K562 (cell line): ENCODE data around the gene MED15. TPM values are rescaled to one million over a fixed set of nuclear protein-coding genes. Genes with fewer than 3 reads are reported as not detected.

ENCODE experiments used
- ATAC-seq: fragments of 200-7000 bp; cut with Tn5 transposase; 3 replicates; pipeline ENCODE4 v1.9.1; 2020; ENCODE audit warnings: moderate library complexity
- BruUV-seq: library from RNA; stranded (reverse); fragments of 400-500 nt; replicated peaks from 2 replicates; lab custom pipeline; 2021; lab: Mats Ljungman, UMichigan
- CTCF ChIA-PET: fragments of 300-600 bp; formaldehyde crosslinking; extraction: SDS; loops from one replicate; lab custom pipeline; 2021; ENCODE audit warnings: low intra/inter-chr PET ratio; lab: Yijun Ruan, JAX
- POLR2A ChIA-PET: fragments of 300-600, 350-650 bp; sonication (Branson Sonifier 250); formaldehyde crosslinking; extraction: SDS; loops from one replicate; lab custom pipeline; 2021; ENCODE audit warnings: antibody characterized with exemption, inconsistent platforms; lab: Yijun Ruan, JAX
- DNase-seq, 4 experiments: peaks; one replicate each; pipeline versions ENCODE4 v3.0.0 to v3.0.0-alpha.2; 2011 to 2018; ENCODE audit warnings: low spot score in 3 of 4, mixed read lengths in 3 of 4; ENCODE audit errors: extremely low read depth in 1 of 4
- FAIRE-seq: peaks from 2 replicates; lab custom pipeline; 2011; peaks lifted over from hg19 to GRCh38; lab: Jason Lieb, UNC
- H2AFZ ChIP-seq: 2 replicates; pipeline ENCODE4 v1.6.0; 2011; ENCODE audit warnings: low read depth, low read length, control low read depth, inconsistent platforms
- H3K27ac ChIP-seq: fragments of 200-600 bp; 3 replicates; pipeline ENCODE4 v1.8.0; 2011; ENCODE audit warnings: low read depth, mild to moderate bottlenecking, control low read depth, inconsistent platforms, low read length, moderate library complexity, mixed read lengths; ENCODE audit errors: extremely low read depth
- H3K27me3 ChIP-seq, 2 experiments: fragments of 300-600 bp in 1 of 2; 2 replicates in 1 of 2; 3 replicates in 1 of 2; pipeline versions ENCODE4 v1.6.0 to v1.8.0; 2011; ENCODE audit warnings: inconsistent platforms in 2 of 2, low read length in 2 of 2, mild to moderate bottlenecking in 1 of 2, mixed read lengths in 1 of 2, moderate library complexity in 1 of 2; ENCODE audit not compliant: control insufficient read depth in 2 of 2, insufficient read depth in 2 of 2
- H3K36me3 ChIP-seq: fragments of 300-600 bp; 3 replicates; pipeline ENCODE4 v1.8.0; 2011; ENCODE audit warnings: mild to moderate bottlenecking, low read length, inconsistent platforms; ENCODE audit not compliant: control insufficient read depth, insufficient read depth
- H3K4me1 ChIP-seq, 2 experiments: fragments of 200-600 bp in 1 of 2; replicated peaks in 1 of 2; 2 replicates in 1 of 2; 3 replicates in 1 of 2; pipeline versions ENCODE4 v1.5.1 to v1.8.0; 2011; ENCODE audit warnings: inconsistent platforms in 2 of 2, low read length in 2 of 2, mild to moderate bottlenecking in 1 of 2, mixed read lengths in 1 of 2, moderate library complexity in 1 of 2; ENCODE audit not compliant: control insufficient read depth in 2 of 2, insufficient read depth in 2 of 2
- H3K4me2 ChIP-seq: 2 replicates; pipeline ENCODE4 v1.6.1; 2011; ENCODE audit warnings: low read length, control low read depth, inconsistent platforms, mixed read lengths; ENCODE audit not compliant: insufficient read depth
- H3K4me3 ChIP-seq: fragments of 200-600 bp; sonication (generic), shearing (Covaris generic); 2 replicates; pipeline ENCODE4 v1.5.1; 2016; ENCODE audit warnings: control low read depth, inconsistent platforms
- H3K79me2 ChIP-seq: fragments of 200-600 bp; 3 replicates; pipeline ENCODE4 v1.8.0; 2011; ENCODE audit warnings: low read length, inconsistent platforms; ENCODE audit not compliant: control insufficient read depth, insufficient read depth
- H3K9ac ChIP-seq, 2 experiments: 2 replicates each; pipeline versions ENCODE4 v1.6.0 to v1.6.1; 2011; ENCODE audit warnings: low read depth in 2 of 2, low read length in 2 of 2, control low read depth in 1 of 2, inconsistent platforms in 1 of 2, mild to moderate bottlenecking in 1 of 2, mixed read lengths in 1 of 2; ENCODE audit not compliant: insufficient read depth in 1 of 2
- H3K9me1 ChIP-seq: one replicate; pipeline ENCODE4 v1.6.0; 2011; ENCODE audit warnings: inconsistent platforms, mild to moderate bottlenecking, low read length, moderate library complexity; ENCODE audit not compliant: control insufficient read depth, insufficient read depth
- H3K9me3 ChIP-seq: replicated peaks from 2 replicates; pipeline ENCODE4 v1.5.1; 2011; ENCODE audit warnings: low read depth, low read length, inconsistent platforms; ENCODE audit not compliant: control insufficient read depth, insufficient read depth
- H4K20me1 ChIP-seq: replicated peaks from 2 replicates; pipeline ENCODE4 v1.6.1; 2011; ENCODE audit warnings: low read length, inconsistent platforms, mixed read lengths; ENCODE audit not compliant: control insufficient read depth, insufficient read depth
- BCL6 ChIP-seq: fragments of 250-450 bp; sonication (Bioruptor Pico); IDR thresholded peaks from 2 replicates; pipeline ENCODE4 v1.4.0; 2020
- CAMTA2 ChIP-seq: fragments of 250-450 bp; sonication (Bioruptor Pico); conservative IDR thresholded peaks from 2 replicates; pipeline ENCODE4 v1.5.1; 2022
- CREB3L1 ChIP-seq: fragments of 450-650 bp; IDR thresholded peaks from 2 replicates; pipeline ENCODE4 v1.6.1; 2014; ENCODE audit warnings: low read depth, mild to moderate bottlenecking, moderate library complexity, borderline replicate concordance
- ELF2 ChIP-seq: fragments of 250-450 bp; sonication (Bioruptor Pico); IDR thresholded peaks from 2 replicates; pipeline ENCODE4 v1.5.0; 2021; ENCODE audit warnings: mild to moderate bottlenecking
- EWSR1 ChIP-seq: fragments of 450-650 bp; IDR thresholded peaks from 2 replicates; pipeline ENCODE4 v1.6.1; 2018; ENCODE audit warnings: borderline replicate concordance, mild to moderate bottlenecking, low read depth, moderate library complexity; ENCODE audit not compliant: partially characterized antibody
- FOXA3 ChIP-seq, 2 experiments: fragments of 450-650 bp in 1 of 2; sonication (generic) in 1 of 2; formaldehyde crosslinking; IDR thresholded peaks in 1 of 2; conservative IDR thresholded peaks in 1 of 2; 2 replicates each; pipeline versions ENCODE4 v1.4.0 to v1.8.0; 2020 to 2022; ENCODE audit warnings: mild to moderate bottlenecking in 2 of 2, missing genetic modification reagents in 1 of 2
- HDAC3 ChIP-seq: fragments of 450-650 bp; IDR thresholded peaks from 2 replicates; pipeline ENCODE4 v1.6.1; 2018; ENCODE audit warnings: borderline replicate concordance, mild to moderate bottlenecking, moderate library complexity; ENCODE audit not compliant: partially characterized antibody
- MEF2D ChIP-seq: conservative IDR thresholded peaks from 2 replicates; pipeline ENCODE4 v1.6.1; 2016; ENCODE audit warnings: low read depth, missing genetic modification characterization, missing compliant biosample characterization
- MTA3 ChIP-seq: fragments of 450-650 bp; formaldehyde crosslinking; IDR thresholded peaks from 2 replicates; pipeline ENCODE4 v1.6.1; 2017; ENCODE audit warnings: mild to moderate bottlenecking, borderline replicate concordance
- MYNN ChIP-seq, 2 experiments: sonication (generic); formaldehyde crosslinking in 1 of 2; IDR thresholded peaks; 2 replicates each; pipeline versions ENCODE4 v1.5.0 to v1.6.1; 2016 to 2020; ENCODE audit warnings: antibody characterized with exemption in 1 of 2, missing genetic modification reagents in 1 of 2
- PHB ChIP-seq: fragments of 250-450 bp; sonication (Bioruptor Pico); IDR thresholded peaks from 2 replicates; pipeline ENCODE4 v1.5.0; 2021
- POLR2B ChIP-seq: fragments of 450-650 bp; IDR thresholded peaks from 2 replicates; pipeline ENCODE4 v1.6.1; 2018; ENCODE audit warnings: low read depth; ENCODE audit not compliant: partially characterized antibody
- STAT5A ChIP-seq: IDR thresholded peaks from 2 replicates; pipeline ENCODE4 v1.6.1; 2012; ENCODE audit warnings: low read length, inconsistent platforms, borderline replicate concordance
- TCF15 ChIP-seq: fragments of 250-450 bp; sonication (Bioruptor Pico); IDR thresholded peaks from 2 replicates; pipeline ENCODE4 v1.8.0; 2022; ENCODE audit warnings: moderate library complexity, mild to moderate bottlenecking, inconsistent platforms
- ZBTB1 ChIP-seq: sonication (generic); formaldehyde crosslinking; IDR thresholded peaks from 2 replicates; pipeline ENCODE4 v1.8.1; 2023; ENCODE audit warnings: missing genetic modification reagents, low read depth, mild to moderate bottlenecking, borderline replicate concordance
- ZNF133 ChIP-seq: fragments of 250-450 bp; sonication (Bioruptor Pico); IDR thresholded peaks from 2 replicates; pipeline ENCODE4 v1.4.0; 2020; ENCODE audit warnings: mild to moderate bottlenecking
- ZNF639 ChIP-seq, 2 experiments: fragments of 200-800 bp in 1 of 2; sonication (Bioruptor generic) in 1 of 2; sonication (generic) in 1 of 2; formaldehyde crosslinking in 1 of 2; IDR thresholded peaks in 1 of 2; conservative IDR thresholded peaks in 1 of 2; 2 replicates each; pipeline versions ENCODE4 v1.5.0 to v1.6.1; 2016 to 2020; ENCODE audit warnings: missing compliant biosample characterization in 1 of 2, missing genetic modification characterization in 1 of 2, missing genetic modification reagents in 1 of 2
- WGBS: fragments of 100-300 bp; shearing (Covaris generic); methylation state at CpG from one replicate; pipeline ENCODE4 v1.1.6; 2016; ENCODE audit warnings: low coverage, mixed read lengths; ENCODE audit not compliant: insufficient coverage; ENCODE audit errors: missing lambda C conversion rate; 5-methylcytosine and 5-hydroxymethylcytosine counted together
- in situ Hi-C: fragments of 300-500 bp; cut with MboI; formaldehyde crosslinking; loops from 4 replicates; pipeline ENCODE4 v1.15.0; 2018; ENCODE audit warnings: inconsistent platforms, mixed read lengths
- intact Hi-C: fragments of 100-400 bp; cut with micrococcal nuclease; formaldehyde crosslinking; loops from 2 replicates; pipeline ENCODE4 v1.14.2; 2022
- polyA plus RNA-seq, 8 experiments: library from polyadenylated mRNA; depleted of rRNA in 4 of 8; stranded (reverse) in 5 of 8; unstranded in 3 of 8; fragments of >200 nt; fragmentation: Nextera tagmentation in 2 of 8; fragmentation: Illumina TruSeq in 1 of 8; extraction: Ambion mirVana in 2 of 8; extraction: Trizol in 1 of 8; gene quantifications; 2 replicates each; pipeline versions ENCODE4 v1.2.1 to v1.2.3, GENCODE V29; 2011 to 2014; ENCODE audit warnings: inconsistent platforms in 1 of 8, missing spikeins in 1 of 8
- total RNA-seq, 7 experiments: library from RNA; depleted of rRNA in 6 of 7; stranded (reverse); fragments of >200 nt in 6 of 7; fragmentation: Illumina TruSeq in 2 of 7; extraction: Trizol in 2 of 7; gene quantifications; 2 replicates each; pipeline versions ENCODE4 v1.2.1 to v1.2.3, GENCODE V29; 2011 to 2021; ENCODE audit warnings: low replicate concordance in 1 of 7

The MED15 gene
- total and polyA plus RNA-seq, 9 of the 15 experiments (the other 6 are each of a cell fraction or from before 2014, with no cell fraction given) = 4.0 to 271 (median 60.1) TPM

- H3K27ac ChIP-seq = no peak overlapping the region
- H3K79me2 ChIP-seq = no peaks in the 10 kb centered on the region
- intact Hi-C loops = no loop called here
- H3K9me1 ChIP-seq = no peaks in the 10 kb centered on the region
- H2AFZ ChIP-seq = no peak overlapping the region
- no peaks in the 10 kb centered on the region for H3K9me3 ChIP-seq
- peaks cover 0 to 11% of the 10 kb centered on the region in 2 experiments; a peak in 2 of 5 replicates for H3K4me1 ChIP-seq
- ATAC-seq (no peak), FAIRE-seq (no peak), DNase-seq (no peak)
- peaks cover 19% of the 10 kb centered on the region; the same call in 1 of the 2 replicates for H4K20me1 ChIP-seq
- H3K27me3 ChIP-seq = peaks cover 41 to 65% of the 10 kb centered on the region in 2 experiments
- no peak overlapping the region for H3K9ac ChIP-seq
- no peak overlapping the region for H3K4me3 ChIP-seq
- no TSS peak for BruUV-seq
- ChIA-PET CTCF (no interaction called here), POLR2A (interaction anchor here (0.6 to 8.8 kb wide), 7 partner anchors 8 to 1472 kb away, joined by 3 to 96 read pairs (median 3); no protein-coding TSS in a partner anchor)
- in situ Hi-C loops = no loop called here
- H3K36me3 ChIP-seq = no peaks in the 10 kb centered on the region
- no peak overlapping the region for H3K4me2 ChIP-seq
- WGBS = 2% methylated on average over 3 of the region's 3 CpGs
- TF ChIP-seq TCF15 (CRISPR knock-in tag) = no peak
- no peak for TF ChIP-seq POLR2B
- TF ChIP-seq PHB (CRISPR knock-in tag) = peak; percentile 66; the same call in 1 of the 2 replicates
- no peak for TF ChIP-seq ZBTB1 (CRISPR knock-in tag)
- 0 out of 2 replicates have a peak, but pooled peaks have one; percentile 29 for TF ChIP-seq ZNF133 (CRISPR knock-in tag)
- TF ChIP-seq CREB3L1 = no peak
- TF ChIP-seq STAT5A = no peak
- TF ChIP-seq MYNN (IDR thresholded peaks at IDR 0.05) = no peak
- 0 out of 2 replicates have a peak, but pooled peaks have one; percentile 45 for TF ChIP-seq MYNN (CRISPR knock-in tag; IDR thresholded peaks at IDR 0.05)
- TF ChIP-seq MEF2D = no peak
- TF ChIP-seq FOXA3 (CRISPR knock-in tag; conservative IDR thresholded peaks at IDR 0.05 in 1 of 2, IDR thresholded peaks at IDR 0.05 in 1 of 2) = peak in 1 of 2 experiments; percentile 28; a peak in 1 of 4 replicates
- TF ChIP-seq ZNF639 (CRISPR knock-in tag; conservative IDR thresholded peaks at IDR 0.05 in 1 of 2, IDR thresholded peaks at IDR 0.05 in 1 of 2) = no peak
- no peak for TF ChIP-seq HDAC3
- TF ChIP-seq MTA3 = no peak
- TF ChIP-seq EWSR1 = no peak
- 0 out of 2 replicates have a peak, but pooled peaks have one; percentile 70 for TF ChIP-seq CAMTA2 (CRISPR knock-in tag)
- TF ChIP-seq BCL6 = no peak
- TF ChIP-seq ELF2 (CRISPR knock-in tag) = 0 out of 2 replicates have a peak, but pooled peaks have one; percentile 17
Observed at GRCh38 chr22:20595461-20595860, 88.1 kb downstream of the MED15 start.
